ENCODE data around the gene PHTF1.

- TF ChIP-seq REST (IDR thresholded peaks at IDR 0.05; ENCODE audit: insufficient read depth in 1 of 2, low read depth in 2 of 2, low read length in 2 of 2) (no peak), FOXP2 (optimal IDR thresholded peaks at IDR 0.05; ENCODE audit: borderline replicate concordance, extremely low read depth, extremely low read length, insufficient read depth) (no peak), POLR2AphosphoS5 (IDR thresholded peaks at IDR 0.05; ENCODE audit: low read depth, low read length) (no peak)
Observed at GRCh38 chr1:113784104-113784779, 25.0 kb upstream of the PHTF1 start.
